Measurements from ENCODE around the gene PUS7L. TPM values are rescaled to one million over a fixed set of nuclear protein-coding genes. Genes with fewer than 3 reads are reported as not detected.

Gene PUS7L
- total RNA-seq, 4 donors from 2014 or later = 6.4 to 13.1 (median 8.8) TPM

GRCh38 chr12:43786899-43787693 is 28.5 kb upstream of the PUS7L start:
- Histone ChIP-seq H3K9me3 (no peaks in the 10 kb centered on the region), H3K27me3 (no peaks in the 10 kb centered on the region), H3K27ac (no peak overlapping the region), H3K36me3 (peaks cover 62% of the 10 kb centered on the region), H3K4me3 (no peak overlapping the region), H3K4me1 (no peaks in the 10 kb centered on the region)
- TF ChIP-seq POLR2A (IDR thresholded peaks at IDR 0.05) = no peak
- TF ChIP-seq CTCF (IDR thresholded peaks at IDR 0.05) = no peak
- TF ChIP-seq EP300 (IDR thresholded peaks at IDR 0.05) = no peak
- TF ChIP-seq POLR2AphosphoS5 (IDR thresholded peaks at IDR 0.05) = no peak
- no peak for DNase-seq (ENCODE audit: low spot score in 2 of 2)

- H3K9me3 ChIP-seq = no peaks in the 10 kb centered on the region
- no peak overlapping the region for H3K4me3 ChIP-seq
- H3K27ac ChIP-seq = no peak overlapping the region
- WGBS = 58% methylated on average over 3 of the region's 3 CpGs
- no peak for DNase-seq (ENCODE audit: low spot score in 2 of 2)
- no peak for TF ChIP-seq POLR2A (IDR thresholded peaks at IDR 0.05)
- peak; percentile 1 to 20 for TF ChIP-seq CTCF (IDR thresholded peaks at IDR 0.05)
- H3K4me1 ChIP-seq = no peaks in the 10 kb centered on the region
- no peaks in the 10 kb centered on the region for H3K27me3 ChIP-seq
- peaks cover 77% of the 10 kb centered on the region for H3K36me3 ChIP-seq
These were observed 17.9 kb upstream of the PUS7L start for GRCh38 chr12:43776498-43776897.

- H3K27ac ChIP-seq = no peak overlapping the region
- TF ChIP-seq CTCF (IDR thresholded peaks at IDR 0.05) = no peak
- no peak for TF ChIP-seq POLR2A (IDR thresholded peaks at IDR 0.05)
- no peak for TF ChIP-seq POLR2AphosphoS5 (IDR thresholded peaks at IDR 0.05)
- TF ChIP-seq EP300 (IDR thresholded peaks at IDR 0.05) = no peak
These were observed 7.7 kb upstream of the PUS7L start for GRCh38 chr12:43766291-43766690.

GRCh38 chr12:43764528-43764927 is 5.9 kb upstream of the PUS7L start:
- H3K4me3 ChIP-seq = no peak overlapping the region
- peaks cover 6% of the 10 kb centered on the region for H3K36me3 ChIP-seq
- peaks cover 27% of the 10 kb centered on the region for H3K4me1 ChIP-seq
- no peak overlapping the region for H3K27ac ChIP-seq
- TF ChIP-seq EP300 (IDR thresholded peaks at IDR 0.05) = no peak
- TF ChIP-seq POLR2A (IDR thresholded peaks at IDR 0.05) = no peak
- TF ChIP-seq POLR2AphosphoS5 (IDR thresholded peaks at IDR 0.05) = no peak
- TF ChIP-seq CTCF (IDR thresholded peaks at IDR 0.05) = no peak
- DNase-seq (ENCODE audit: low spot score in 2 of 2) = no peak
- H3K27me3 ChIP-seq = no peaks in the 10 kb centered on the region
- H3K9me3 ChIP-seq = no peaks in the 10 kb centered on the region

More at GRCh38 chr12:43766291-43766690, 7.7 kb upstream of the PUS7L start:
- H3K27me3 ChIP-seq = no peaks in the 10 kb centered on the region
- H3K36me3 ChIP-seq = peaks cover 18% of the 10 kb centered on the region
- no peak overlapping the region for H3K4me3 ChIP-seq
- DNase-seq (ENCODE audit: low spot score in 2 of 2) = no peak
- H3K4me1 ChIP-seq = peaks cover 10% of the 10 kb centered on the region
- no peaks in the 10 kb centered on the region for H3K9me3 ChIP-seq

GRCh38 chr12:43763769-43764168 is 5.2 kb upstream of the PUS7L start:
- Histone ChIP-seq H3K27me3 (no peaks in the 10 kb centered on the region), H3K9me3 (no peaks in the 10 kb centered on the region), H3K4me1 (peaks cover 29% of the 10 kb centered on the region), H3K27ac (no peak overlapping the region), H3K4me3 (no peak overlapping the region), H3K36me3 (no peaks in the 10 kb centered on the region)
- TF ChIP-seq EP300 (IDR thresholded peaks at IDR 0.05) (no peak), POLR2A (IDR thresholded peaks at IDR 0.05) (no peak), POLR2AphosphoS5 (IDR thresholded peaks at IDR 0.05) (no peak), CTCF (IDR thresholded peaks at IDR 0.05) (no peak)
- no peak for DNase-seq (ENCODE audit: low spot score in 2 of 2)

Measured in suprapubic skin (tissue), 4 donors.